ENCODE results near the gene METTL21C. TPM values are rescaled to one million over a fixed set of nuclear protein-coding genes. Genes with fewer than 3 reads are reported as not detected.

METTL21C gene
- total RNA-seq, 6 donors from 2014 or later: not detected

DNA sequence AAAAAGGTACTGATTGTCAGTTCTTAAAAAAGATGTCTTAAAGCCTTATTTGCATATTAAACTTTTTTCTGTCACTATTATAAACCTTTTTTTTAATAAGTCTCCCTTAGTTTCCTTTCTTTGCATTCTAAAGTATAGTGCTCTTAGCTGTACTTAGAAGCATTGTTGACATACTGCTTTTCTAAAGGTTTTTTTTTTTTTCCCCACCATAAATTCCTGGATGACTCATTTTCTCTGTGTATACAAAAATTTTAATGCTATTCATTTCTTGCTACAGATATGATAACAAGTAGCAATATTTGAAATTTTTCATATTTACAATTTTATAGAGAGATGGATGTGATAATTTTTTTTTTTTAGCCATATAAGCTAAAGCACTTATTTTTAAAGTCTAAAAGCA is 43.5 kb downstream of the METTL21C start:
- H3K27me3 ChIP-seq: no peaks in the 10 kb centered on the region
- TF ChIP-seq POLR2AphosphoS5 (IDR thresholded peaks at IDR 0.05) (no peak), POLR2A (IDR thresholded peaks at IDR 0.05) (no peak), EP300 (IDR thresholded peaks at IDR 0.05) (no peak)
- TF ChIP-seq, protein P1, sequence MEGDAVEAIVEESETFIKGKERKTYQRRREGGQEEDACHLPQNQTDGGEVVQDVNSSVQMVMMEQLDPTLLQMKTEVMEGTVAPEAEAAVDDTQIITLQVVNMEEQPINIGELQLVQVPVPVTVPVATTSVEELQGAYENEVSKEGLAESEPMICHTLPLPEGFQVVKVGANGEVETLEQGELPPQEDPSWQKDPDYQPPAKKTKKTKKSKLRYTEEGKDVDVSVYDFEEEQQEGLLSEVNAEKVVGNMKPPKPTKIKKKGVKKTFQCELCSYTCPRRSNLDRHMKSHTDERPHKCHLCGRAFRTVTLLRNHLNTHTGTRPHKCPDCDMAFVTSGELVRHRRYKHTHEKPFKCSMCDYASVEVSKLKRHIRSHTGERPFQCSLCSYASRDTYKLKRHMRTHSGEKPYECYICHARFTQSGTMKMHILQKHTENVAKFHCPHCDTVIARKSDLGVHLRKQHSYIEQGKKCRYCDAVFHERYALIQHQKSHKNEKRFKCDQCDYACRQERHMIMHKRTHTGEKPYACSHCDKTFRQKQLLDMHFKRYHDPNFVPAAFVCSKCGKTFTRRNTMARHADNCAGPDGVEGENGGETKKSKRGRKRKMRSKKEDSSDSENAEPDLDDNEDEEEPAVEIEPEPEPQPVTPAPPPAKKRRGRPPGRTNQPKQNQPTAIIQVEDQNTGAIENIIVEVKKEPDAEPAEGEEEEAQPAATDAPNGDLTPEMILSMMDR (IDR thresholded peaks at IDR 0.05): no peak
- no peak overlapping the region for H3K27ac ChIP-seq
- DNase-seq (no peak), ATAC-seq (ENCODE audit: low FRiP score in 2 of 2) (no peak)
- no peak overlapping the region for H3K4me3 ChIP-seq
- H3K4me1 ChIP-seq: no peaks in the 10 kb centered on the region
- peaks cover 12 to 90% (median 17%) of the 10 kb centered on the region in 4 donors for H3K36me3 ChIP-seq
- H3K9me3 ChIP-seq: no peaks in the 10 kb centered on the region

- ATAC-seq (ENCODE audit: low FRiP score in 2 of 2): no peak
- TF ChIP-seq, protein P1 (IDR thresholded peaks at IDR 0.05): no peak
- TF ChIP-seq POLR2A (IDR thresholded peaks at IDR 0.05) (no peak), EP300 (IDR thresholded peaks at IDR 0.05) (no peak), POLR2AphosphoS5 (IDR thresholded peaks at IDR 0.05) (no peak)
- no peak overlapping the region for H3K27ac ChIP-seq
- H3K4me3 ChIP-seq: no peak overlapping the region
- no peak for DNase-seq
- no peaks in the 10 kb centered on the region for H3K27me3 ChIP-seq
- WGBS, 2 donors: 86 to 88% methylated on average over 3 of the region's 3 CpGs
- no peaks in the 10 kb centered on the region for H3K4me1 ChIP-seq
- peaks cover 18 to 90% (median 24%) of the 10 kb centered on the region in 4 donors for H3K36me3 ChIP-seq
- no peaks in the 10 kb centered on the region for H3K9me3 ChIP-seq
Measured at GRCh38 chr13:102650444-102650843, 44.4 kb downstream of the METTL21C start.

- no peak overlapping the region for H3K4me3 ChIP-seq
- DNase-seq (no peak), ATAC-seq (ENCODE audit: low FRiP score in 2 of 2) (no peak)
- H3K36me3 ChIP-seq: peaks cover 20 to 91% (median 37%) of the 10 kb centered on the region in 4 donors
- H3K27ac ChIP-seq: no peak overlapping the region
- H3K9me3 ChIP-seq: no peaks in the 10 kb centered on the region
- TF ChIP-seq POLR2AphosphoS5 (IDR thresholded peaks at IDR 0.05): no peak
- TF ChIP-seq EP300 (IDR thresholded peaks at IDR 0.05): no peak
- TF ChIP-seq POLR2A (IDR thresholded peaks at IDR 0.05): no peak
- TF ChIP-seq, protein P1 (IDR thresholded peaks at IDR 0.05): no peak
- WGBS, 2 donors: 44 to 64% methylated on average over 3 of the region's 3 CpGs
- no peaks in the 10 kb centered on the region for H3K27me3 ChIP-seq
- no peaks in the 10 kb centered on the region for H3K4me1 ChIP-seq
Measured at GRCh38 chr13:102648046-102648445, 46.8 kb downstream of the METTL21C start.

DNA sequence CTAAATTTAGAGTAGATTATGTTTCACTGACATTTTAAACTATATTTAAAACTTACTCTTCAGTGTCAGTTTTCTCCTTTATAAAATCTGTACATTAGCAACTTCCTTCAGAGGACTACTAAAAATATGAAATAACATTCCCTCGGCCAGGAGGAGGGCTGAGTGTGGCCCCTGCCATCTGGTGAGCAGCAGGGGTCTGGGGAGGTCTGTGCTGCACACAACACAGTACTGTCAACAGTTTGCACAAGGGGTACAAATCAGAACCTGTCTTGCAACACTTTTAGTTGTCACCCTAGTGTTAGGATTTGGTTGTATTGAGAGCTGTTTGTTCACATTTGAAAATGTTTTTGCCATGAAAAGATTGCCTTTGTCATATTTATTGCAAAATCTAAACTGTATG is 49.1 kb downstream of the METTL21C start:
- H3K27ac ChIP-seq: no peak overlapping the region
- peaks cover 0 to 6% (median 0%) of the 10 kb centered on the region in 4 donors for H3K4me1 ChIP-seq
- 83 to 88% methylated on average over 1 of the region's 1 CpG for WGBS, 2 donors
- no peak for DNase-seq
- no peaks in the 10 kb centered on the region for H3K27me3 ChIP-seq
- H3K9me3 ChIP-seq: no peaks in the 10 kb centered on the region
- peaks cover 26 to 99% (median 43%) of the 10 kb centered on the region in 4 donors for H3K36me3 ChIP-seq
- no peak for TF ChIP-seq EP300 (IDR thresholded peaks at IDR 0.05)
- no peak for TF ChIP-seq POLR2AphosphoS5 (IDR thresholded peaks at IDR 0.05)
- no peak for TF ChIP-seq POLR2A (IDR thresholded peaks at IDR 0.05)
- TF ChIP-seq, protein P1 (IDR thresholded peaks at IDR 0.05): no peak
- ATAC-seq (ENCODE audit: low FRiP score in 2 of 2): no peak
- no peak overlapping the region for H3K4me3 ChIP-seq

DNA sequence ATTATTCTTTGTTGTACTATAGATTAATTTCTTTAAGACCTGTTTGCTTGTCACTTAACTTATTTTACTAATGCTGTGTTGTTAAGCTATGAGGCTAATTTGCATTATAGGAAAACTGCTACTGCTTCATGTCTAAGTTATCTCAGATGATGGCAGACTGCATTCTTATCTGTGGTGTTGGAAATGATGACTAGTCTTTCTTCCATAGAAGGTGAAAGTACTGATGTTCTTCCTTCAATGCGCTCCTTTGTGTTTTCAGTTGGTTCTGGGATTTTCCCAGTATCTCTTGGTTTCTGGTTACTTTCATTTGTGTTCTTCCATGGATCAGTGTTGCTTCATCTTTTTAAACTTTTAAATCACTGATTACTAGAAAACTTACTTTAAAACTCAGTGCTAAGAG is 51.2 kb downstream of the METTL21C start:
- ATAC-seq (ENCODE audit: low FRiP score in 2 of 2) (no peak), DNase-seq (no peak)
- Histone ChIP-seq H3K4me1 (peaks cover 0 to 6% (median 0%) of the 10 kb centered on the region in 4 donors), H3K36me3 (peaks cover 23 to 97% (median 42%) of the 10 kb centered on the region in 4 donors), H3K9me3 (no peaks in the 10 kb centered on the region), H3K27me3 (no peaks in the 10 kb centered on the region), H3K4me3 (no peak overlapping the region), H3K27ac (no peak overlapping the region)
- WGBS, 2 donors: 95 to 96% methylated on average over 1 of the region's 1 CpG
- TF ChIP-seq POLR2AphosphoS5 (IDR thresholded peaks at IDR 0.05): no peak
- TF ChIP-seq EP300 (IDR thresholded peaks at IDR 0.05): no peak
- no peak for TF ChIP-seq POLR2A (IDR thresholded peaks at IDR 0.05)
- TF ChIP-seq, protein P1 (IDR thresholded peaks at IDR 0.05): no peak
